HG03439 (cell line): ENCODE results near the gene PTP4A2.
"Not testable (repeated sequence)": the region's sequence is repeated elsewhere in the genome, so short reads cannot be mapped to it uniquely, and the experiment has no call there.

Experiments used
- ATAC-seq: cut with Tn5 transposase; IDR thresholded peaks from one replicate; pipeline ENCODE4 v1.9.1; 2021; ENCODE audit warnings: mild to moderate bottlenecking, moderate library complexity; ENCODE audit not compliant: unreplicated experiment

The PTP4A2 gene

GRCh38 chr1:31951276-31951675, 13.1 kb upstream of the PTP4A2 start:
- ATAC-seq = no peak

GRCh38 chr1:31949862-31950261, 11.7 kb upstream of the PTP4A2 start:
- ATAC-seq = no peak

GRCh38 chr1:31945677-31946076, 7.5 kb upstream of the PTP4A2 start:
- not testable (repeated sequence) for ATAC-seq

GRCh38 chr1:31944205-31945089, 6.3 kb upstream of the PTP4A2 start:
- ATAC-seq = no peak

- ATAC-seq = no peak
These were observed 5.5 kb upstream of the PTP4A2 start for GRCh38 chr1:31943546-31944184.

- ATAC-seq = not testable (repeated sequence)
These were observed 3.9 kb upstream of the PTP4A2 start for GRCh38 chr1:31942061-31942460.

GRCh38 chr1:31939484-31940329, 1.5 kb upstream of the PTP4A2 start:
- no peak for ATAC-seq

- peak; percentile 27 for ATAC-seq
These were observed 626 bp downstream of the PTP4A2 start for GRCh38 chr1:31937300-31938183.

GRCh38 chr1:31936981-31937299, 1.2 kb downstream of the PTP4A2 start:
- no peak for ATAC-seq

- ATAC-seq = no peak
These were observed 1.7 kb downstream of the PTP4A2 start for GRCh38 chr1:31936278-31936980.

GRCh38 chr1:31934706-31935629, 3.2 kb downstream of the PTP4A2 start:
- ATAC-seq = no peak

- ATAC-seq = no peak
These were observed 5.5 kb downstream of the PTP4A2 start for GRCh38 chr1:31932491-31933316.

GRCh38 chr1:31931593-31932225, 6.5 kb downstream of the PTP4A2 start:
- no peak for ATAC-seq

GRCh38 chr1:31930836-31931592, 7.2 kb downstream of the PTP4A2 start:
- ATAC-seq = no peak

GRCh38 chr1:31927661-31927980, 10.5 kb downstream of the PTP4A2 start:
- no peak for ATAC-seq

GRCh38 chr1:31926853-31927660, 11.1 kb downstream of the PTP4A2 start:
- ATAC-seq = no peak
